T1000 (cell line): ENCODE data around the gene FNDC3B.
"Not testable (repeated sequence)": the region's sequence is repeated elsewhere in the genome, so short reads cannot be mapped to it uniquely, and the experiment has no call there.

ENCODE experiments used
- DNase-seq: peaks from one replicate; lab custom pipeline; 2025; ENCODE audit warnings: mixed read lengths; lab: John Stamatoyannopoulos, UW

FNDC3B gene

DNA sequence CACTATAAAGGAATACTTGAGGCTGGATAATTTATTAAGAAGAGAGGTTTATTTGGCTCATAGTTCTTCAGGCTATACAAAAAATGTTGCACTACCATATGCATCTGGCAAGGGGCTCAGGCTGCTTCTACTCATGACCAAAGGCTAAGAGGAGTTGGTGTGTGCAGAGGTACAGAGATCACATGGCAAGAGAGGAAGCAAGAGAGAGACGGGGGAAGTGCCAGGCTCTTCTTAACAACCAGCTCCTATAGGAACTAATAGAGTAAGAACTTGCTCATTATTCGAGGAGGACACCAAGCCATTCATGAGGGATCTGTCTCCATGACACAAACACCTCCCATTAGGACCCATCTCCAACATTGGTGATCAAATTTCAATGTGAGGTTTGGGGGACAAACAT, 6.0 kb upstream of the FNDC3B start:
- DNase-seq: no peak

DNA sequence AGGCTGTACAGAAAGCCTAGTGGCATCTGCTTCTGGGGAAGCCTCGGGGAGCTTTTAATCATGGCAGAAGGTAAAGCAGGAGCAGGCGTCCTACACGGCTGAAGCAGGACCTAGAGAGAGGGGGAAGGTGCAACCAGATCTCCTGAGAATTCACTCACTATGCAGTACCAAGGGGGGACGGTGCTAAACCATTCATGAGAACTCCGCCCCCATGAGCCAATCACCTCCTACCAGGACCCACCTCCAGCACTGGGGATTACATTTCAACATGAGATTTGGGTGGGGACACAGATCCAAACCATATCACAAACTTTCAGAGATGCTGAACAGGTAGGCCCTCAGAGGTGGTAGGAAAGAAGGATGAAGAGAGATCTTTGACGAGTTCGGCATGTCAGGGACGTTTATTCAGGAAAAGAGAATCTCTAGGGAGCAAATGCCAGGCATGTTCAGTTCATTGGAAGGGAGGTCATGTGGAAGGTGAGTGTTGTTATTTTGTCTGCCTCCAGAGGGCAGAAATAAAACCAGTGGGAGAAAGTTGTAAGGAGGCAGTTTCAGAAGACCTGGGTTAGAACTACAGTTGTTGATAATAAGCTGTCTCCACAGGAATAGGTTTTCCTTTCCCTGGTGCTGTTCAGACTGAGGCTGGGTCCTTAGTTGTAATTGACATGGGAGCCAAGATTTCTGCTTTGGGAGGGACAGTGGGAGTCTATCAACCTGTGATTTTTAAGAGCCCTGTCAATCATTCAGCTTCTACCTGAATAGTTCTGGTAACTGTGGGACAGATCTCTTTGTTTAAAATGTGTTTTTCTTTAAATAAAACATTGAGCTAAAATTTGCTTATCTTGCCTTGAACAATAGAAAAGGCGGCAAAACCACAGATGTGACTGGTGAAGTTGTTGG, 4.3 kb upstream of the FNDC3B start:
- no peak for DNase-seq

DNA sequence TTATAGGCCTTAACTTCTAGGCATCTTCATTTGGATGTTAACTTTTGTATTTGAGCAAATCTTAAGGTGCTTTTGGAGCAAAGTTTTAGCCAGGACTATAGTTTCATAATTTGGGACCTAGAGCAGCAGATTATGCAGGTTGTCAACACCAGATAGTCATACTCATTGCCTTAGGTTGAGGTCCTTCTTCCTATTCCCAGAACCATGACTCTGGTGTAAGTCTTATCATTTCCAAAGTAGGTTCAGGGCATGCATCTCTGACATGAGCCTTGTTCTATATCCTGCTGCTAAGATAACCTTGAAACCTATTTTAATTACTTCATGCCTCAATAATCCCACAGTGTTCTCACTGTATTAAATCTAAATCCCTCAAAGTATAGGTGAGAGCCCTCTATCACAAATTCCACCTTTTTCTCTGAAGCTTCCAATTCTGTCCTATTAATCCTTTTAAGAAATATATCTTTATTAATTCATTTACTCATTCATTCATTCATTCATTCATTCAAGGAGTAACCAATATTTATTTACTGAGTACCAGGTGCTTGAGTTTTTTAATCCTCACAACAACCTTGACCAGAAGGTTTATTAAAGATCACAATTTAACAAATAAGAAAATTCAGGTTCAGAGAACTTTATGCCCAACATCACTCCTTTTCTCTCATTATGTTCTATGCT, 2.7 kb upstream of the FNDC3B start:
- DNase-seq: no peak

DNA sequence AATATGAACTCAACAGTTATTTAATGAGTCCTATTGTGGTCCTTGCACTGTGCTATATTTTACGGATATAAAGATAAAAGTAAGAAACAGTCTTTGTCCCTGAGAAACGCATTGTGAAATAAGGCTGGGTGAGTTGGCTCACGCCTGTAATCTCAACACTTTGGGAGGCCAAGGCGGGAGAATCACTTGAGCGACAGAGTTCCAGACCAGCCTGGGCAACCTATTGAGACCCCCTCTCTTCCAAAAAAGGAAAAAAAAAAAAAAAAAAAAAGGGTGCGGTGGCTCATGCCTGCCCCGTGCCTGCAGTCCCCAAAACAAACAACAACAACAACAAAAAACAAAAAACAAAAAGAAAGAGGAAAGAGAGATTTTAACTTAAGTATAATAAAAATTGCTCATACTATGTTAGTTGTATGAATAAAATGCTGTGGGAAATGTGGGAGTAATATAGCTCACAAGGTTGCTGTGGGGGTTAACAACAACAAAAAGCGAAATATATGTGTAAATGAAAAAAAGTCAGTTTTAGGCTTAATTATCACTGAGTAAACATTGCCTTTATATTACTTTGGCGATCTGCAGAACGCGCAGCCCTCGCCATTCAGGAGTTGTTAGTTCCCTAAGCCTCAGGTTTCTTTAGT, 461 bp upstream of the FNDC3B start:
- no peak for DNase-seq

DNA sequence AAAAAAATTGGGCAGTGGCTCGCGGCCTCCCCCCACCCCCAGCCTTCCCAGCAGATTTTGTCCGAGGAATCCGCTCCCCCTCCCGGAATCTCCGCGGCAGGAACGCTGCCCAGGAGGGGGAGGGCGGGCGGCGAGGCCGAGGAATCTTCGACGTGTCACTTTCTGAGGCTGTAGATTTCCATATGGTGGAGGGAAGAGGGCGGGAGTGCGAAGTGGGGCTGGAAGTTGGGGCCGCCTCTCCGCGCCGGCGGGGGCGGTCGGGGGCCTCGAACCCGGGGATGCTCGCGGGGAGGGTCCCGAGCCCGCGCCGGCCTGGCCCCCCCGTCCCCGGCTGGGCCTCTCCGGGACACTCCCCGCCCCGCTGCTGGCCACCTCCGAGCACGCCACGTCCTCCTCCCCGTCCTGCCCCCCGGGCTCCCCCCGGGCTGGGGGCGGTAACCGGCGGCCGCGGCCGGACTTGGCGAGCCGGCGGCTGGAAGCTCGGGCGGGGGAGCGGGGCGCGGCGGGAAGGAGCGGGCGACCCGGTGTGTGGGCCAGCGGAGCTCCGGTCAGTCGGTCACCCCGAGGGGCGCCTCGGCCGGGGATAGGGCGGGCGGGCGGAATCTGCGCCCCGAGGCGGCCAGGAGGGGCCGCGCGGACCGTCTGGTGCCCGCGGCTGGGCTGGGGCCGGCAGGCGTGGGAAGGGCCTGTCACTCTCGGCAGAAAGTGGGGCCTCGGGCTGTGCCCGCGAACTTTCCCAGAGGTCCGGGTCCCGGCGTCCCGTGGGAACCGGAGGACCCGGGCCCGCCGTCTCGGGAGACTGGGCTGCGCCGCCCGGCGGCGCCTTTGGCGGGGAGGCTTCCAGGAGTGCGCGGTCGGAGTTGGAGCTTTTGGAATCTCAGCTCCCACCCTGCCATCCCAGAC, 951 bp downstream of the FNDC3B start:
- DNase-seq: peak; percentile 60

DNA sequence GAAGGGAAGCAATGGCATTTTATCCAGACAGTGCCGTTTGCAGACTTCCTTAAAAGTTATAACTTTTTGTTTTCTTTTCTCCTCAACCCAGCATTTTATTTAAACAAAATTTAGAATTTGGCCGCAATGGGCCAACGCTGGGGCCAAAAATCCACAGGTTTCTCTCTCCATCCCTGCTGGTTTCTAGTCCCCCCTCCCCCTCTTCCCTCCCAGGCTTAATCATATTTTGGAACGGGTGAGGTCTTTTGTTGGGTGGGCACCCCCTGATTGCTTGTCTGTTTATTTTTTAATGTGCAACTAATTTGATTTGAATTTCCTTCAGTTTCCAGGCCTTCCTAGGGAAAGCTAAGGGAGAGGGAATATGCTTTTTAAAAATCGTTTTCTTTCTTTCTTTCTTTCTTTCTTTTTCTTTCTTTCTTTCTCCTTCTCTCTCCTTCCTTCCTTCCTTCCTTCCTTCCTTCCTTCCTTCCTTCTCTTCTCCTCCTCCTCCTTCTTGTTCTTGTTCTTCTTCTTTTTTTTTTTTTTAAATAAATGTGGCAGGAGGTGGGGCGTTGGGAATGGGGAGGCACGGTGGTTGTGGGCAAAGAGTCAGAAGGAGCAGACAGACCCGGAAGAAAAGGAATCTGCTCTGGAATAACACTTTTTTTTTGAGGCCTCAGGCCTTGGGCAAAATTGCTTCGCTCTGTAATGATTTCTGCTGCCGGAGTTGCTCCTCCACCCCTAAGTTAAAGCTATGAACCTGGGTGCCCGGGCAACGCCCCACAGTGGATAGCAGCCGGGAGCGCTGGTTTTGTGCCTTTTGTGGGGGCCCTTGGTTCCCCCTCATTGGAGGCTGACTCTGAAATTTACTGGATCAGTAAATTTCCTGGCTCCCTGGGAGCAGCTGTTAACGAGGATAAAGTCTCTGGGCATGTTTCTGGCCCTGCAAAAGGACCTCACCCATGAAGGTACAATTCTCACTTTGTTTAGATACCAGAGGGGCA, 1.9 kb downstream of the FNDC3B start:
- no peak for DNase-seq

DNA sequence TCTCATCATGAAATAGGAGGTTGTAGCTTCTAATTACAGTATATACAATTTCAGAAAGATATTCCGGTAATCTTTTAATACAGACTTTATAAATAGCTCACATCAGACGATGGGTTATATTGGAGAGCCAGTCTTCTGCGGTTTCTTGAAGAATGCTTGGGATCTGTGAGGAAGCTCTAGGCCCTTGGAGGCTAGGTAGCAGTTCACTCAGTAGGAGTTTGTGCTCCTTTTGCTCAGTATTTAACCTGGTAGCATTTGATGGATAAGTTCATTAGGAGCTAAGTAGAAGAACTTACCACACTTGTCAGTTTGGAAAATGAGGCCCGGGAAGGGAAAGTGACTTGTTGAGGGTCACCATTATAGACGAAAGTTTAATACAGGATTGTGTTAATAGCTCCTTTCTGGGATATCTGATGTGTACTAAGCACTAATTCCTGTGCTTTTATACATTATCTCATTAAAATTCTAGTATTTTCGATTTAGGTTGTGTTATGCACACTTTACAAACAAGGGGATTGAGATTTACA, 2.8 kb downstream of the FNDC3B start:
- DNase-seq: no peak

DNA sequence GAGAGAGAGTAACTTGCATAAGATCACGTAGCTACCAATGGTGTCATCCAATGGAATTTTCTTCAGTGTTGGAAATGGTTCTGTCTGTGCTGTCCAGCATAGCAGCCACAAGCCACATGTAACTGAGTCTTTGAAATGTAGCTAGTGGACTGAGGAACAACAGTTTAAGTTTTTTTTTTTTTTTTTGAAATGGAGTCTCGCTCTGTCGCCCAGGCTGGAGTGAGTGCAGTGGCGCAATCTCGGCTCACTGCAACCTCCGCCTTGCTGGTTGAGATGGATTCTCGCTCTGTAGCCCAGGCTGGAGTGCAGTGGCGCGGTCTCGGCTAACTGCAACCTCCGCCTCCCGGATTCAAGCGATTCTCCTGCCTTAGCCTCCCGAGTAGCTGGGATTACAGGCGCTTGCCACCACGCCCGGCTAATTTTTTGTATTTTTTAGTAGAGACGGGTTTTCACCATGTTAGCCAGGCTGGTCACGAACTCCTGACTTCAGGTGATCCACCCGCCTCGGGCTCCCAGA, 3.3 kb downstream of the FNDC3B start:
- DNase-seq: not testable (repeated sequence)

DNA sequence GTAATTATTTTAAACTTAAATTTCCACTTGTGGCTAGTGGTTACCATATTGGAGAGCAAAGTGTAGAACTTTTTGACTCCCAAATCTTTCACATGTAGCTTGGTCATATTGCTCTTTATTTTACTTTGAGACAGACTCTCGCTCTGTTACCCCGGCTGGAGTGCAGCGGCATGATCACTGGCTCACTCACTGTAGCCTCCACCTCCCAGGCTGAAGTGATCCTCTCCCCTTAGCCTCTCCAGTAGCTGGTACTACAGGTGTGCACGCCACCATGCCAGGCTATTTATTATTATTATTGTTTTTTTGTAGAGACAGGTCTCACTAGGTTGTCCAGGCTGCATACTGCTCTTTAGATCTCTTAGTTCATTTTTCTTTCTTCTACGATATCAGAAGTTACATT, 3.9 kb downstream of the FNDC3B start:
- no peak for DNase-seq

DNA sequence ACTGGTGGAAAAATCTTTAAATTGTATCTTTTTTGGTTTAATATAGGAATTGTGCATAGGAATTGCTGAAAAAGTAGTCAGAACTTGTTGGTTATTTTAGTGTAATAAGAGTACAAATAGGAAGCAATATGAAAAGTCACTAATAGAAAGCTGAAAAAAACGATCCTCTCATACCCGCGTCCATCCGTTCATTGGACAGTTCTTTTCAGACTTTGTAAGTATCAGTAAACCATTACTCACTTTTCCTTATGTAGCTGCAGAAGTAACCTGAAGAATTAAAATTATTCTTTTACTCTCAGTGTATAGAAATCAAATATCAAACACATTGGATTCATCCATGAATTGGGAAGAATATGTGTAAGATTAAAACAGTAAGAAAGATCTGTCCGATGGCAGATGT, 4.4 kb downstream of the FNDC3B start:
- DNase-seq: no peak

DNA sequence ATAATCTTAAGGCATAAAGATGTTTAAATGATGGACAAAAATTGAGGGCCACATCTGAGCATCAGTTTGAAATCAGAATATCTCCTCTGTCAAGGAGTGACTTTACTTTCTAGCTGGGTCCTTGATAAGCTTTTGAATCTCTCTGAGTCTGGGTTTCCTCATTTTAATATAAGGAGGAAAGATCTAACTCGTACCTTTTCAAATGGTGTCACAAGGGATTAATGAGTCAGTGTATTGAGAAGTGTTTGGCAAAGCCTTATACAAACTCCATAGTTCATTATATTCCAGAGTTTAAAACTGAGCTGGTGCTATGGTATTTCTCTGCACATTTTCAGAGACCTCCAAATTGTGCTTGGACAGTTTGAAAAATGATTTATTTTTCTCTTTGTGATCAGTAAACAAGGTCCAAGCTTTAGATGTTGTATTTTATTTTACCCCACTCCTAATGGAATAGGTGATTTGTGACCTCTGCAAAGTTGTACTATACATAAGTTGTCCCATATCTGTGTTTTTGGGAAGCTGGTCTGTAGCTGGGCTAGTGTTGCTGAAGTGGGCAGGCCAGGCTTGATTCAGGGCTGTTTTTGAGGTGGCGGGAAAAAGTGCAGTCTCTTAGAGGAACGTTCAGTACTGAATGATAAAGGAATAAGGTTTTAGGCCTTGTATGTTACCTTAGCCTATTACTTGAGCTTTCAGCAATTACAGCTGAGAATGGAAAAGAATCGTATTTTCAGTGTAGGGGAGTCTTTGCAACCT, 5.6 kb downstream of the FNDC3B start:
- DNase-seq: no peak

DNA sequence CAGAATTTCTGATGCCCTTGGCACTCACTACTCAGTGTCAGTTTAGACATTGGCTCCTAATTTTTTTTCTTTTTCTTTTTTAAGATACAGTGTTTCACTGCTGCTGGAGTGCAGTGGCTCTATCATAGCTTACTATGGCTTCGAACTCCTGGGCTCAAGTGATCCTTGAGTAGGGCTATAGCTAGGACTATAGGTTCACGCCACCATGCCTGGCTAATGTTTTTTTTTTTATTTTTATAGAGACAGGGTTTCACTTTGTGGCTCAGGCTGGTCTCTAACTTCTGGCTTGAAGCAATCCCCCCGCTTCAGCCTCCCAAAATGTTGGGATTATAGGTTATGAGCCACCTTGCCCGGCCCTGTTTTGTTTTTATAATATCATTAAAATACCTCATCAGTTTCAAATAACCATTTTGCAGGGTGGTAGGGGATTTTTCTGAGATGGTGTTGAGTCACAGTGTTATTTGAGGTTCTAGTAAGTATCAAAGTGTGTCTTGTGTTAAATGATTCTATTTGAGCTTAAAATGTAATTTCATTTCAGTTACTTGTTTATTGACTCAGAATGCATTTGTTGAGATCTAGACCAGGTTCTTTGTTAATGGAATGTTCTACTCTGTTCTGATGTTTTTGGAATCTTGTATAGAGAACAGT, 7.0 kb downstream of the FNDC3B start:
- DNase-seq: no peak

DNA sequence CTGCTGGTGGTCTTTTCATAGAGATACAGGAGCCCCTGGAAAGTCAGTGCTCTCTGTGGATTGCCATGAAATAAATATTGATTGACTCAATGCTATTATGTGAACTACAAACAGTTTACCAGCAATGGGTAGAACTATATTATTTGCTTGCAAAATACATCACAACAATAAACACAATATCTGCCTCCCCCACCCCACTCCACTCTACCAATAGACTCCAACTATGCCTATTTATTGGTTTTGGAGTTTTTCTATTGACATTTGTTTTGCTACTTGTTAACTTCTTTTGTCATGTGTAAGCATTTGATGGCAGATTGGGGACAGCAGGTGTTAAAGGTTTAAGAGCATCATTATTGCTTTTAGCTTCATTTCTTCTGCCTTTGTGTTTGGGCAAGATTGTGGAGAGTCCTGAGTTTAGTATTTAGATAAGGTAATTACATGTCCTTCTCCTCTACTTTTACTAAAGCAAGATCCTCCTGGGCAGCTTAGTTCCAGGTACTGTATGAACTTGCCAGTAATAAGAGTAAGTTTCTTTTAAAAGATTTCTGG, 8.3 kb downstream of the FNDC3B start:
- no peak for DNase-seq

DNA sequence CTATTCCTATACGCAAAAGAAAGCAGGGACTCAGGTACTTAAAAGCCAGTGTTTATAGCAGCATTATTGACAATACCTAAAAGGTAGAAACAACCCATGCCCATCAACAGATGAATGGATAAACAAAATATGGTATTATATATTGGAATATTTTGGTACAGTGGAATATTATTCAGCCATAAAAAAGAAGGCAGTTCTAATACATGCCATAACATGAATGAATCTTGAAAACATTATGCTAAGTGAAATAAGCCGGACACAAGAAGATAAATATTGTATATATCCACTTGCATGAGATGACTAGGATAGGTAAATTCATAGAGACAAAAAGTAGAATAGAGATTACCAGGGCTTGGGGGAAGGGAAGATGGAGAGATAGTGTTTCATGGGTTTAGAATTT, 9.2 kb downstream of the FNDC3B start:
- DNase-seq: no peak

DNA sequence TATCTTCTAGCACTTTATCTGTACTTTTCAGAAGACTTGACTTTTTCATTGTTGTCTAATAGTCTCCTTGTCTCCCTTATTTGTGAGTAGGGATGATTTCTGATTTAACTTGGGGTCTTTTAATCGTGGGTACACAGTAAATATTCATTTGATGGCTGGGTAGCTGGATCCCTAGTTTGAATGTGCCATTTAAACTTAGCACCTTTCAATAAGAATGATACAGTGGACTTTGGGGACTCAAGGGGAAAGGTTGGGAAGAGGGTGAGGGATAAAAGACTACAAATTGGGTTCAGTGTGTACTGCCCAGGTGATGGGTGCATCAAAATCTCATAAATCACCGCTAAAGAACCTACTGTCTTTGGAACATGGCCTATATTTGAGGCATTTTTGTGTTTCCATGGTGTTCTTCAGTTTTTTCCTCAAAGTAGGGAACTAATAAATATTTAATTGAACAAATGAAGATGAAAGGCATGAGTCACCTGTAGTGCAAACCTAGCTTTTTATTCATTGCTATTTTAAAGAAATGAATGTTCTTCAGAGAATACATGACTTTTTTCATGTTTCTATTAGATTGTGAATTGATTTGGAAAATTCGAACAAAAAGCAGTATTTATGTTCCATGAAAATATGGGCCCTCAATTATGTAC, 12.1 kb downstream of the FNDC3B start:
- DNase-seq: no peak

DNA sequence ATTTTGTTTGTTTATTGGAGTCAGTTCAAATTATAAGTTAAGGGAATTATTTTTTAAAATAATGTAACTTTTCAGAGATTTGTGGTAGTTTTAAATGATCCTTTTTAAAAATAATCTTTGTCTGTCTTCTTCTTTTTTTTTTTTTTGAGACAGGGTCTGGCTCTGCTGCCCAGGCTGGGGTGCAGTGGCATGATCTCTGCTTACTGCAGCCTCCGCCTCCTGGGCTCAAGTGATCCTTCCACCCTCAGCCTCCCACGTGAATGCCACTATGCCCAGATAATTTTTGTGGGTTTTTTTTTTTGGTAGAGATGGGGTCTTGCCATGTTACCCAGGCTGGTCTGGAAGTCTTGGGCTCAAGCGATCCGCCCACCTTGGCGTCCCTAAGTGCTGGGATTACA, 12.6 kb downstream of the FNDC3B start:
- DNase-seq: no peak

DNA sequence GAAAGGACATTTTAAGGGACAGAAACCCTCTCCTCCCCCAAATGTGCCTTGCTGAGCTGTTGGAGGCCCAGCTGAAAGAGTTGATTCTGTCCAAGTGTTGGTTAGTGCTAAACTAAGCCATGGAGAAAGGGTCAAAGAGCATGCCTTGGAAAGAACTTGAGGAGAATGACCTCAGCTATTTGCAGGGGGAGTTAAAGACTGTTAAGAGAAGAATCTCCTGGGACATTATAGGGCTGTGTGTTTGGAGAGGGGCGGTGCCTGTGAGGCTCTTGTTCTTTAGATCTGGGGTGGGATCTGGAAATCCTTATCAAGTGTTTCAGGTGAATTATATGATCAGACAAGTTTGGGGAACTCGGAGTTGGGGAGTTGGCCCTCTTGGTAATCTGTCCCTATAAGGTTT, 13.0 kb downstream of the FNDC3B start:
- no peak for DNase-seq

DNA sequence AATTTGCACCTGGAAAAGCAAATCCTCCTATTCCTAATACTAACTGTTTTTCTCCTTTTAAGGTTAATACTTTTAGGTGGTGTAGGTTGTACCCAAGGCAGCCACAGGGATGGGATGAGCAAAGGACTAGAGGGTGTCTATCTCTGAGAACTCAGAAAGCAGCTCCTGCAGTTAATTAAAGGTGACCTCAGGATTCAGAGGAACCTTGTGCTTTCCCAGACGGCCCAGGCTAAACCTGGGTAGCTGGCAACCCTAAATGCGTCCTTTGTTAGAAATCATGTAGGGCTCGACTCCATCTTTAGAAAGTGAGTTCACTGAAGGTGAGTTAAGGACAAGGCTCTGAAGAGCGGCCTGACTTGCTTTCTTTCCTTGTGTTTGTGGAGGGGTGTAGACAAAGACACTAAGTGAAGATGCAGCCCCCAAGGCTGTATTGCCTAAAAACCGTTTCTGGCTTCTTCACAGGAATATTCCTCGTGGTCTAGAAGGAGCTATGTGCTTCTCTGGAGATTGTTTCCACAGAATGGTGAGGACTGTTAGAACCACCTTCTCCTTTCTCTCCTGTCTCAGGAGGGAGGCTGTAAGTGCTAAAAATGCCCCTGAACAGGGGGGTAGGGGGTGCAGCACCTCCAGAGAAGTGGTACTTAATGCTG, 14.9 kb downstream of the FNDC3B start:
- no peak for DNase-seq
